MM.1S (cell line): ENCODE results near the gene PYGM.

ENCODE experiments used
- CTCF ChIP-seq: fragments of 300-600 bp; sonication (generic); IDR thresholded peaks from 2 replicates; pipeline ENCODE4 v1.5.1; 2016; ENCODE audit warnings: antibody characterized with exemption, low read length, mixed read lengths
- EZH2 ChIP-seq: fragments of 300-600 bp; sonication (generic); optimal IDR thresholded peaks from 2 replicates; pipeline ENCODE3; 2017; ENCODE audit warnings: low read depth, mild to moderate bottlenecking, antibody characterized with exemption, low read length, mixed read lengths
- EZH2phosphoT487 ChIP-seq: fragments of 300-600 bp; sonication (generic); IDR thresholded peaks from 2 replicates; pipeline ENCODE4 v1.6.1; 2018; ENCODE audit warnings: antibody characterized with exemption, low read length

GRCh38 chr11:64726211-64726641, 33.5 kb downstream of the PYGM start:
- TF ChIP-seq CTCF (no peak), EZH2 (no peak), EZH2phosphoT487 (no peak)
